HEK293T (cell line): ENCODE data around the gene STX1B.

ENCODE experiments used
- FOXA1 ChIP-seq: fragments of 450-650 bp; IDR thresholded peaks from 2 replicates; pipeline ENCODE4 v1.6.1; 2016; ENCODE audit warnings: mild to moderate bottlenecking
- L3MBTL2 ChIP-seq: fragments of 450-650 bp; conservative IDR thresholded peaks from 2 replicates; pipeline ENCODE4 v1.6.1; 2016; ENCODE audit warnings: mild to moderate bottlenecking
- SUZ12 ChIP-seq: fragments of 450-650 bp; IDR thresholded peaks from 2 replicates; pipeline ENCODE4 v1.6.1; 2016; ENCODE audit warnings: mild to moderate bottlenecking
- TARDBP ChIP-seq: fragments of 450-650 bp; IDR thresholded peaks from 2 replicates; pipeline ENCODE4 v1.6.1; 2016
- TF ChIP-seq, protein P1 (sequence below): fragments of 450-650 bp; IDR thresholded peaks from 2 replicates; pipeline ENCODE4 v1.6.1; 2016

DNA sequence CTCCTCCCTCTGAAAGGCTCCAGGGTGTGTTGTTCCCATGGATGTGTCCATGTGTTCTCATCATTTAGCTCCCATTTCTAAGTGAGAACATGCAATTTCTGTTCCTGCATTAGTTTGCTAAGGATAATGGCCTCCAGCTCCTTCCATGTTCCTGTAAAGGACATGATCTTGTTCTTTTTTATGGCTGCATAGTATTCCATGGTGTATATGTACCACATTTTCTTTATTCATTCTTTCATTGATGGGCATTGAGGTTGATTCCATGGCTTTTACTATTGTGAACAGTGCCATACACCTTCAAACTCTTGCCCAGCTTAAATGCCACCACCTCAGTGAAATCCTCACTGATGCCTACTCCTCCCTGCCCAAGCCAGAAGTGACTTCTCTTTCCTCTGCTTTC is 66.1 kb downstream of the STX1B start:
- no peak for TF ChIP-seq FOXA1
- TF ChIP-seq, protein P1, sequence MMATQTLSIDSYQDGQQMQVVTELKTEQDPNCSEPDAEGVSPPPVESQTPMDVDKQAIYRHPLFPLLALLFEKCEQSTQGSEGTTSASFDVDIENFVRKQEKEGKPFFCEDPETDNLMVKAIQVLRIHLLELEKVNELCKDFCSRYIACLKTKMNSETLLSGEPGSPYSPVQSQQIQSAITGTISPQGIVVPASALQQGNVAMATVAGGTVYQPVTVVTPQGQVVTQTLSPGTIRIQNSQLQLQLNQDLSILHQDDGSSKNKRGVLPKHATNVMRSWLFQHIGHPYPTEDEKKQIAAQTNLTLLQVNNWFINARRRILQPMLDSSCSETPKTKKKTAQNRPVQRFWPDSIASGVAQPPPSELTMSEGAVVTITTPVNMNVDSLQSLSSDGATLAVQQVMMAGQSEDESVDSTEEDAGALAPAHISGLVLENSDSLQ = no peak
- TF ChIP-seq L3MBTL2 = no peak
- TF ChIP-seq SUZ12 = no peak
- TF ChIP-seq TARDBP = no peak
